Measurements from ENCODE around the gene GBA3.

DNA sequence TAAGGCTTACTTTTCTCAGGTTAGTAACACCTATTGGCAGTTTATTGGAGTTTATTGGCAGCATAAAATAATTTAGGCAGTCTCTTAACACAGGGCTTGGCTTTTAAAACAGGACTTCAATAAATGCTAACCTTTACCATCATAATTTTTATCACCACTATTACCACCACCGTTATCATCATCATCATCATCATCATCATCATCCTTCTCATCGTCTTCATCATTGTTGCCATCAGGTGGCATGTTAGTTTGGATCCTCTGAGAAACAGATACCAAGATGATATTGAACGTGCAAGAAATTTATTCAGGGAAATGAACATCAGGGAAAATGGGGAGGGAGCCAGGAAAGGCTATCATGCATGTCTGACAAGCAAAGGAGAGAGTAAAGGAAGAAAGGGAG is 16.2 kb downstream of the GBA3 start:
- TF ChIP-seq, protein P1, sequence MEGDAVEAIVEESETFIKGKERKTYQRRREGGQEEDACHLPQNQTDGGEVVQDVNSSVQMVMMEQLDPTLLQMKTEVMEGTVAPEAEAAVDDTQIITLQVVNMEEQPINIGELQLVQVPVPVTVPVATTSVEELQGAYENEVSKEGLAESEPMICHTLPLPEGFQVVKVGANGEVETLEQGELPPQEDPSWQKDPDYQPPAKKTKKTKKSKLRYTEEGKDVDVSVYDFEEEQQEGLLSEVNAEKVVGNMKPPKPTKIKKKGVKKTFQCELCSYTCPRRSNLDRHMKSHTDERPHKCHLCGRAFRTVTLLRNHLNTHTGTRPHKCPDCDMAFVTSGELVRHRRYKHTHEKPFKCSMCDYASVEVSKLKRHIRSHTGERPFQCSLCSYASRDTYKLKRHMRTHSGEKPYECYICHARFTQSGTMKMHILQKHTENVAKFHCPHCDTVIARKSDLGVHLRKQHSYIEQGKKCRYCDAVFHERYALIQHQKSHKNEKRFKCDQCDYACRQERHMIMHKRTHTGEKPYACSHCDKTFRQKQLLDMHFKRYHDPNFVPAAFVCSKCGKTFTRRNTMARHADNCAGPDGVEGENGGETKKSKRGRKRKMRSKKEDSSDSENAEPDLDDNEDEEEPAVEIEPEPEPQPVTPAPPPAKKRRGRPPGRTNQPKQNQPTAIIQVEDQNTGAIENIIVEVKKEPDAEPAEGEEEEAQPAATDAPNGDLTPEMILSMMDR (IDR thresholded peaks at IDR 0.05) = no peak
- no peak for TF ChIP-seq POLR2A (IDR thresholded peaks at IDR 0.05)
- TF ChIP-seq EP300 (IDR thresholded peaks at IDR 0.05) = no peak
